ENCODE data around the gene AKT1.

DNA sequence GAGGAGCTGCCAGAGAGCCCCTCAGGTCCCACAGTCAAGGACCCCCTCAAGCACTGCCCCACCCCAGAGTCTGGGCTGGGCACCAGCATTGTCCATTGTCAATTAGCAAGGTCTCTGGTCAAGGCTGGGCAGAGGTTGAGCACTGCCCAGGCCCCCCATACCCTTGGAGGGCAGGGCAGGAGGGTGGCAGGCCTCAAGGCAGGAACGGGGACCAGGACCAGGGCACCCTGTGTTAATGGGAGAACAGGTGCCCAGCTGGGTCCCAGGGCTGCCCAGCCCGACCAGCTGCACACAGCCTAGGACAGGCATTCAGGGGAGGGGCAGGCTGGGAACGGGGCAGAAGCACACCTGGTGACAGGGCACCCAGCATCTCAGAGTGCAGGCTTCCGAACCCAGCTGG, 24.2 kb downstream of the AKT1 start:
- TF ChIP-seq, protein P1, sequence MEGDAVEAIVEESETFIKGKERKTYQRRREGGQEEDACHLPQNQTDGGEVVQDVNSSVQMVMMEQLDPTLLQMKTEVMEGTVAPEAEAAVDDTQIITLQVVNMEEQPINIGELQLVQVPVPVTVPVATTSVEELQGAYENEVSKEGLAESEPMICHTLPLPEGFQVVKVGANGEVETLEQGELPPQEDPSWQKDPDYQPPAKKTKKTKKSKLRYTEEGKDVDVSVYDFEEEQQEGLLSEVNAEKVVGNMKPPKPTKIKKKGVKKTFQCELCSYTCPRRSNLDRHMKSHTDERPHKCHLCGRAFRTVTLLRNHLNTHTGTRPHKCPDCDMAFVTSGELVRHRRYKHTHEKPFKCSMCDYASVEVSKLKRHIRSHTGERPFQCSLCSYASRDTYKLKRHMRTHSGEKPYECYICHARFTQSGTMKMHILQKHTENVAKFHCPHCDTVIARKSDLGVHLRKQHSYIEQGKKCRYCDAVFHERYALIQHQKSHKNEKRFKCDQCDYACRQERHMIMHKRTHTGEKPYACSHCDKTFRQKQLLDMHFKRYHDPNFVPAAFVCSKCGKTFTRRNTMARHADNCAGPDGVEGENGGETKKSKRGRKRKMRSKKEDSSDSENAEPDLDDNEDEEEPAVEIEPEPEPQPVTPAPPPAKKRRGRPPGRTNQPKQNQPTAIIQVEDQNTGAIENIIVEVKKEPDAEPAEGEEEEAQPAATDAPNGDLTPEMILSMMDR (IDR thresholded peaks at IDR 0.05; ENCODE audit: insufficient read depth, low read depth, low read length) = no peak
- no peak for TF ChIP-seq EZH2 (IDR thresholded peaks at IDR 0.05; ENCODE audit: insufficient read depth, low read length)
